Measurements from ENCODE around the gene VCL.
A peak's percentile ranks its signal among the peaks of the same experiment; 100 is the strongest.
"Not testable (repeated sequence)": the region's sequence is repeated elsewhere in the genome, so short reads cannot be mapped to it uniquely, and the experiment has no call there.

Gene VCL

GRCh38 chr10:74055383-74056049, 57.6 kb downstream of the VCL start:
- DNase-seq (ENCODE audit: low spot score): no peak

GRCh38 chr10:74056050-74056818, 58.3 kb downstream of the VCL start:
- peak; percentile 33 for DNase-seq (ENCODE audit: low spot score)
- TF ChIP-seq CTCF (IDR thresholded peaks at IDR 0.05; ENCODE audit: extremely low read depth, missing control alignments): no peak

More at GRCh38 chr10:74055383-74056049, 57.6 kb downstream of the VCL start:
- TF ChIP-seq CTCF (IDR thresholded peaks at IDR 0.05; ENCODE audit: extremely low read depth, missing control alignments): no peak

GRCh38 chr10:74058071-74058470, 60.2 kb downstream of the VCL start:
- no peak for DNase-seq (ENCODE audit: low spot score)
- TF ChIP-seq CTCF (IDR thresholded peaks at IDR 0.05; ENCODE audit: extremely low read depth, missing control alignments): no peak

- TF ChIP-seq CTCF (IDR thresholded peaks at IDR 0.05; ENCODE audit: extremely low read depth, missing control alignments): no peak
- DNase-seq (ENCODE audit: low spot score): peak; percentile 32
Observed at GRCh38 chr10:74058658-74059057, 60.7 kb downstream of the VCL start.

GRCh38 chr10:74061104-74061503, 63.2 kb downstream of the VCL start:
- TF ChIP-seq CTCF (IDR thresholded peaks at IDR 0.05; ENCODE audit: extremely low read depth, missing control alignments): no peak
- no peak for DNase-seq (ENCODE audit: low spot score)

GRCh38 chr10:74061978-74062377, 64.1 kb downstream of the VCL start:
- DNase-seq (ENCODE audit: low spot score): not testable (repeated sequence)

- no peak for DNase-seq (ENCODE audit: low spot score)
- no peak for TF ChIP-seq CTCF (IDR thresholded peaks at IDR 0.05; ENCODE audit: extremely low read depth, missing control alignments)
Observed at GRCh38 chr10:74063256-74063655, 65.3 kb downstream of the VCL start.
